ENCODE results near the gene ZNF366. TPM values are rescaled to one million over a fixed set of nuclear protein-coding genes. Genes with fewer than 3 reads are reported as not detected.

Gene ZNF366
- total RNA-seq, 4 donors from 2014 or later: 0.70 to 2.5 (median 1.3) TPM

- H3K27ac ChIP-seq: peak overlapping the region in 1 of 4 donors; percentile 40
- DNase-seq: no peak
- no peaks in the 10 kb centered on the region for H3K27me3 ChIP-seq
- no peak for TF ChIP-seq POLR2A (IDR thresholded peaks at IDR 0.05)
- no peak for TF ChIP-seq CTCF (IDR thresholded peaks at IDR 0.05)
- no peaks in the 10 kb centered on the region for H3K9me3 ChIP-seq
- no peaks in the 10 kb centered on the region for H3K36me3 ChIP-seq
- H3K4me1 ChIP-seq: no peaks in the 10 kb centered on the region
- H3K4me3 ChIP-seq: no peak overlapping the region
Measured at GRCh38 chr5:72441094-72441723, 66.0 kb downstream of the ZNF366 start.

DNA sequence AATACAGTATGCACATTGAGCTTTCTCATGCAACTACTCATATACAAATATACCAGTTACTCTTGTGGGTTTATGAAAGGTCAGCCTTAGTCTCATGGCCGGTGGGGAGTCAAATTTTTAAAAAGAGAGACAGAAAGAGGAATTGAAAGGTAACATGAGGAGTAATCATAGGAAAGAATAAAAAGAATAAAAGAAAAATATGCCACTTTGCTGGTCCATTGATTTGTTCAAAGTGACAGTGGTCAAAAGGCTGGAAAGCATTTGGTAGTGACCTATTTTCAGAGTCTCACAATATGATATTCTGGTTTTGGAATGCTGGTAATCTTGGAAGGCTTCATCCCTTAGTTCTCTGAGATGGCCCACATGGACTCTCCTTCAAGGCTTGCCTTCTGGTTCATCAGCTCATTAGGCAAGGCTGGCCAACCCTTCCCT is 67.0 kb downstream of the ZNF366 start:
- no peak for TF ChIP-seq CTCF (IDR thresholded peaks at IDR 0.05)
- Histone ChIP-seq H3K27me3 (no peaks in the 10 kb centered on the region), H3K4me3 (no peak overlapping the region), H3K27ac (peak overlapping the region in 1 of 4 donors; percentile 40), H3K36me3 (no peaks in the 10 kb centered on the region), H3K9me3 (no peaks in the 10 kb centered on the region), H3K4me1 (no peaks in the 10 kb centered on the region)
- DNase-seq: no peak

GRCh38 chr5:72439192-72439591 is 68.0 kb downstream of the ZNF366 start:
- no peak for DNase-seq
- H3K36me3 ChIP-seq: no peaks in the 10 kb centered on the region
- no peaks in the 10 kb centered on the region for H3K27me3 ChIP-seq
- H3K4me1 ChIP-seq: no peaks in the 10 kb centered on the region
- H3K9me3 ChIP-seq: no peaks in the 10 kb centered on the region
- TF ChIP-seq CTCF (IDR thresholded peaks at IDR 0.05) (no peak), POLR2A (IDR thresholded peaks at IDR 0.05) (no peak)
- no peak overlapping the region for H3K27ac ChIP-seq
- no peak overlapping the region for H3K4me3 ChIP-seq

GRCh38 chr5:72438141-72438540 is 69.1 kb downstream of the ZNF366 start:
- no peak for DNase-seq
- Histone ChIP-seq H3K4me1 (no peaks in the 10 kb centered on the region), H3K27me3 (no peaks in the 10 kb centered on the region), H3K36me3 (no peaks in the 10 kb centered on the region), H3K27ac (no peak overlapping the region), H3K4me3 (no peak overlapping the region), H3K9me3 (no peaks in the 10 kb centered on the region)
- no peak for TF ChIP-seq POLR2A (IDR thresholded peaks at IDR 0.05)
- no peak for TF ChIP-seq CTCF (IDR thresholded peaks at IDR 0.05)

GRCh38 chr5:72436796-72437471 is 70.3 kb downstream of the ZNF366 start:
- Histone ChIP-seq H3K36me3 (no peaks in the 10 kb centered on the region), H3K9me3 (no peaks in the 10 kb centered on the region), H3K4me1 (no peaks in the 10 kb centered on the region), H3K4me3 (no peak overlapping the region), H3K27ac (no peak overlapping the region), H3K27me3 (no peaks in the 10 kb centered on the region)
- no peak for TF ChIP-seq POLR2A (IDR thresholded peaks at IDR 0.05)
- no peak for TF ChIP-seq CTCF (IDR thresholded peaks at IDR 0.05)
- DNase-seq: no peak
